Fibroblast of skin of right quadriceps (primary cell): Measurements from ENCODE around the gene CLEC16A.
"Not testable (repeated sequence)": the region's sequence is repeated elsewhere in the genome, so short reads cannot be mapped to it uniquely, and the experiment has no call there.

Experiments used
- DNase-seq: peaks from one replicate; pipeline ENCODE4 v3.0.0-alpha.2; 2013

CLEC16A gene

DNA sequence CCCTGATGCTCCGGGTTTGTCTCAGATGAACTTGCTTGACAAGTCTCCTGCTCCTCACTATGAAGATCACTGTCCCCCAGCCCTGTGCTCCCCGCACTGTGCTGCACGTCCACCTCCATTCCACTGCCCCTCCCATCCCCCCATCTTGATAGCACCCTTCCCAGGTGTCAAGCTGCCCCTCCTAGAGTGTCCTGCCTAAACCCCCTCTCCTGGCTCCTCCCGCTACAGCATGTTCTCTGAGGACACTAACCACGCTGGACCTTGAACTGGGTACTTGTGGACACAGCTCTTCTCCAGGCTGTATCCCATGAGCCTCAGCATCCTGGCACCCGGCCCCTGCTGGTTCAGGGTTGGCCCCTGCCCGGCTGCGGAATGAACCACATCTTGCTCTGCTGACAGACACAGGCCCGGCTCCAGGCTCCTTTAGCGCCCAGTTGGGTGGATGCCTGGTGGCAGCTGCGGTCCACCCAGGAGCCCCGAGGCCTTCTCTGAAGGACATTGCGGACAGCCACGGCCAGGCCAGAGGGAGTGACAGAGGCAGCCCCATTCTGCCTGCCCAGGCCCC lies 20.6 kb upstream of the CLEC16A start:
- DNase-seq, result no peak

DNA sequence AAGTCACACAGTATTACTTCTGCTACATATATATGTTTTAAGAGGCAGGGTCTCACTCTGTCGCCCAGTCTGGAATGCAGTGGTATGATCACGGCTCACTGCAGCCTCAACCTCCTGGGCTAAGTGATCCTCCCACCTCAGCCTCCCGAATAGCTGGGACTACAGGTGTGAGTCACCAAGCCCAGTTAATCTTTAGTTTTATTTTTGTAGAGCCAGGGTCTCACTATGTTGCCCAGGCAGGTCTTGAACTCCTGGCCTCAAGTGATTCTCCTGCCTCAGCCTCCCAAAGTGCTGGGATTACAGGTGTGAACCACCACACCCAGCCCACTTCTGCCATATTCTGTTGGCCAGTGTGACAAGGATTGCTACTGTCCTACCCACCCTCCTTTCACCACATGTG lies 19.1 kb upstream of the CLEC16A start:
- not testable (repeated sequence) for DNase-seq

DNA sequence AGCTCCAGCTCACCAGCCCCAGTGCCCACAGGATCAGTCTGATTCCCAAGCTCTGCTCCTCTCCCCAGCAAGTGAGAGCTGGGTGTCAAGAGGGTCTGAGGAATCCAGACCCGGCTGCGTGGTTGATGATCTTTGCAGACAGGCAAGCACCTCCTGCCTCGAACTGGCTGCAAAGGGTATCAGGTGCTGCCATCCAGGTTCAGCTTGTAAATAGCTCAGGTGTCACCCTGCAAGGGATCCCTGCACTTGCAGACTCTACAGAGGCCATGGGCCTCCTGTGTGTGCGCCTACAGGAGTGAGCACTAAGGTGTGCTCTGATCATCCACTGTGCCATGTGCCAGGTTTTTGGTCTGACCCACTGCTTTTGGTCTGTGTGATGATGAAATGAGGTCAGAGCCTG lies 18.3 kb upstream of the CLEC16A start:
- no peak for DNase-seq

DNA sequence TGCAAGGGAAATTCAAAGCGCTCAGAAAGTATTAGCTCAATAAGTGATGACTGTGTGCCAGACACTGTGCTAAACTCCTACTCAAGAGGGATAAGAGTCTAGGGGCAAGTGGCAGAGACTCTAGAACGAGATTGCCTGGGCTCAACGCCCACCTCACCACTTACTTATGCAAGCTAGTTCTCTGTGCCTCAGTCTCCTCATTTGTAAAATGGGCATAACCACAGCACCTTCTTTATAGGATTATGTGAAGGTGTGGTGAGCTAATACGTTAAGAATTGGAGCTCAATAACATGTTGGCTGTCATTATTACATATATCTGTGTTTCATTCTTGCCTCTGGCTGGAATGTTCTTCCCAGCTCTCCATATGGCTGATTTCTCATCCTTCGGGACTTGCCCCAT lies 17.5 kb upstream of the CLEC16A start:
- DNase-seq, result no peak

DNA sequence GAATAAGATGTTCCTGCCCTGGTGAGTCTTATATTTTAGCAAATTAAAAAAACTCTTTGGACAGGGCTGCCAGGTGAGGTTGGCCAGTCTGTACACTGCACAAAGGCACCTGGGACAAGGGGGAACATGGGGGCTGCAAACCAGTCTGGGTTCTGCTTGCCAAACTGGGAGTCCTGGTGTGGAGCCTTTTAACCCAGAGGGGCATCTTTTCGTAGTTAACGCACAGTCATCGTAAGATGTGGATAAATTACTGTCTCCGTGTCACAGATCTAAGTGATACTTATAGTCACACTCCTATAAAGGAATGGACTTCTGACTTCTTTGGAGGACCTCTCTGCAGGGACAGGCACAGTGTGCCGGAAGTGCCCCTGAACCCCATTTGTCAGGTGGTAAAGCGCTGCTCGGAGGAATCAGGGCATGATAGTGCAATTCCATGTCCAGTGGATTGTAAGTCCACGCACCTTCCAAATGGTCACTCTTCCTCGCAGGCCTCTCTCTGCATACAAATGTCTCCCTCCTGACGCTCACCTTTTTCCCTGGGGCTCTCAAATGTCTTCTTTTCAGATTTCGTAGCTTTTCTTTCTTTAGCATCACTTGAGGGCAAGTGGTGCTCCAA lies 16.8 kb upstream of the CLEC16A start:
- DNase-seq, result no peak

DNA sequence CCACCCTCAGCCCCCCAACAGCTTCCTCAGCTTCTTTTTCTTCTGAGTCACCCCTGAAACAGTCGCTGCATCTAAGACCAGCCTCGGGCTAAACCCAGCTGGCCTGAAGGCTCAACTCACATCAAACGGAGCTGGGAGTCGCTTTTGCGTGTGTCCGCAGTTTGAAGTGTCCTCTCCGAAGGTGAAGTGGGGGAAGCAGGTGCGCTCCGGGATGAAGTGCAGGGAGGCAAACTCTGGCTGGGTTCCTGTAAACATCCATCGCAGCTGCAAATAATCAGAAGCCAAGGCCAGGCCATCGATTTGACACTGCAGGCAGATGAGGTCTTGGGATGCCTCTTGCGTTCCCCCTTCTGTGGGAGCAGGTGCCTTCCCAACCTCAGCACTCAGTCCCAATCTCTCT lies 15.3 kb upstream of the CLEC16A start:
- DNase-seq, result not testable (repeated sequence)

DNA sequence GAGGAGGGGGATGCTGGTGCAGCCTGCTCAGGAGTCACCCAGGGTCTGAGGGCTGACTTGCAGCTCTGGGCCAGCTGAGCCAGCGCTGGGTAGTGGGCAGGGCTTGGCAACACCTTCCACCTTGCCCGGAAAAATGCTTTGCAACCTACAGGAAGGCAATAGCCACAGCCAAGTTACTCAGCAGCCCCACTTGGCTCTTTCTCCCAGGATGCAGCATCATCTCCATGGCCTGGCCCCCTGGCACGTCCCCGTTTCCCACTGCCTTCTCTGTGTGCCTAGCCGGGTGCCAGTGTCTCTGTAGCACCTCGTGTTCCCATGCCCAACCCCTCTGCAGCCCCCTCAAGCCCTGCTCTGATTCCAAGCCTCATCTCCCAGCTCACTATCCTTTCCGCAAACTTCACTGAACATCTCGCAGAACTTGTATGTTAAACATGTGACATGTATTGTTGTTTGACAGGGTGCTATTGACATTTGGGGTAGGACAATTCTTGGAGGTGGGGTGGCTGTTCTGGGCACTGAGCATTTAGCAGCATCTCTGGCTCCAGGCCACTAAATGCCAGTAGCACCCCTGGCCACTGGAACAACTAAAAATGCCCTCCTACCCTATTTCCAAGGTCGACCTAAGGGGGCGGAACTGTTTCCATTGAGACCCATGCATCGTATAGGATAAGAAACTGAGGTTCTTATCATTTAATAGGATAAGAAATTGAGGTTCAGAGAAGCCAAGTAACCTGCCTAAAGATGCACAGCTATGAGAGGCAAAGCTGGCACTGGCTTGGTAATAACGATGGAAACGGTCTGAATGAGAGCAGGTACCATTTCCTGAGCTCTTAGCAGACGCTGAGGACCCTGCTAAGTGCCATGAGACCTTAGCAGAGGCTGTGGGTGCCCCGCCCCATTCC lies 14.3 kb upstream of the CLEC16A start:
- DNase-seq, result no peak

DNA sequence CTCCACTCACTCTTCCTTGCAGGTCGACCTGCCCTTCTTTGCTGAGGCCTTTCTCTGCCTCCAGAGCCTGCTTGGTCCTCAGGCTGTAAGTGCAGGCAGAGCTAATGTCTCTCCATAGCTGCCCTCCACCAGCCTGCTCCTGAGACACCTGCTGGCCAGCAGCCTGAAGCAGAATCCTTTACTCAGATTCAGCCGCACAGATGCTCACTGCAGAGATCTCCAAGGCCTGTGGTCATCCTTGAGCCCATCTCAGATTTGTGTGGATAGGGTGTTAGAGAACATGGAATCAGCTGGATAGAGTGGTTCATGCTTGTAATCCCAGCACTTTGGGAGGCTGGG lies 13.6 kb upstream of the CLEC16A start:
- DNase-seq, result no peak

DNA sequence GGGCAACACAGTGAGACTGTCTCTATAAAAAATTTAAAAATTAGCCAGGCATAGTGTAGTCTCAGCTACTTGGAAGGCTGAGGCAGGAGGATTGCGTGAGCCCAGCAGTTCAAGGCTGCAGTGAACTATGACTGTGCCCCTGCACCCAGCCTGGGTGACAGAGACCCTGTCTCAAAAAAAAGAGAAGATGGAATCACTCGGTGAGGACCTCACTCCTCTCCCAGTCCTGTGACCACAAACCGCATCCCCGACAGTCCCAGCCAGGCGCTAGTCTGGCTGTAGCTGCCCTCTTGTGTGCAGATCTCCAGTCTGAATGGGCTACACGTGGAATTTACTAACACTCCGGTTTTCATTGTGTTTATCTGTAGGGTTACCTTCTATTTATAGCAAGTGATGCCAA lies 13.2 kb upstream of the CLEC16A start:
- no peak for DNase-seq

DNA sequence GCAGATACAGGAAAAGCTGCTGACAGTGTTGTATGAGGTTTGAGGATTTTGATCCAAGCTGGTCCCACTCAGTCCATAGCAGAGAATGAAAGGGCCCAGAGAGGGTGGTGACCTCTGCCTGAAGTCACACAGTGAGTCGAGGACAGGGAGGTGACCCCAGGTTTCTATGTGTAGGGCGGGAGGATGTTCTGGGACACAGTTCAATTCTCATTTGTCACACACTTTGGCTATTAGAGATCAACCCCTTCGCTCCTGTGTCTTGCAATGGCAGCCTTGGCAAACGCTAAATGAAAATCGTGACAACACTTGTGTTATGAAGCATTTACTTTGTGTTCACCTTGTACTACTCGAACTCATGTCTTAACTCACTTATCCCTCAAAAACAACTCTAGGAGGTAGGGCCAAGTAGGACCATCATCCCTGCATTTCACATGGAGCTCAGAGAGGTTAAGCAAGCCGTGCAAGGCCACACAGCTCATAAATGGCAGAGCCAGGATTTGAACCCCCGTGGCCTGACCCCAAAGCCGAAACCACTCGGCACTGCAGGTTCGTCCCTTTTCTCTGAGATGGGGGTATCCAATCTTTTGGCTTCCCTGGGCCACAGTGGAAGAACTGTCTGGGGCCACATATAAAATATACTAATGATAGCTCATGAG lies 12.3 kb upstream of the CLEC16A start:
- DNase-seq, result no peak

DNA sequence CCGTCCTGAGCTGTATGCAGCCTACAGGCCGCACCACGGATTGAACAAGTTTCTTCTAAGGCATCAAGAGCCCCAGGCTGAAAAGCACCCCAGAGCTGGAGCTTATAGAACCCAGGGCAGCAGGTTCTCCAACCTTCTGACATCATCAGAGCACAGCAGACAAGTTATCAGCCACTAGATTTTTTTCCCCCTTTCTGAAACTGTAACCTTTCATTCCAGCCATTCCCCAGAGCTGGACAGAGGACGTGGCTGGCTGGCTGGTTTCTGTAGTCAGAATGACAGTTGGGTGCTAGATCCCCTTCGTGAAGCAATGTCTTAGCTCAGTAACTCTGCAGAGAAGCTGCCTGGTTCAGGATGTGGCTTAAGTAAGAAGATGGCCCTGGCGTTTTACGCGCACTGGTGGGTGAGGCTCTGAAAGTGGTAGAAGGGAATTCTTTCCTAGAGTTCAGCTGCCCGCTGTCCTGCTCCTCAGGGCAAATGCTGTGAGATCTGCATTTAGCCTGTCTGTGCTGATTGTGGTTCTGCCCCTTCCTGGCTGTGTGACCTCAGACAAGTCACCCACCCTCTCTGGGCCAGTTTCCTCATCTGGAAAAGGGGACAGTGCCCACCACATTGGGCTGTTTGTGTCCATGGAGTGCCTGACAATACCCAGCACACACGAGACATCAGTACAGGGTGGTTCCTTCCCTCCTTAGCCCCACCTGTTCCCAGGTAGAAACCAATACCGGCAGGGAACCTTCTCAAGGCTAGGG lies 11.2 kb upstream of the CLEC16A start:
- DNase-seq, result no peak

DNA sequence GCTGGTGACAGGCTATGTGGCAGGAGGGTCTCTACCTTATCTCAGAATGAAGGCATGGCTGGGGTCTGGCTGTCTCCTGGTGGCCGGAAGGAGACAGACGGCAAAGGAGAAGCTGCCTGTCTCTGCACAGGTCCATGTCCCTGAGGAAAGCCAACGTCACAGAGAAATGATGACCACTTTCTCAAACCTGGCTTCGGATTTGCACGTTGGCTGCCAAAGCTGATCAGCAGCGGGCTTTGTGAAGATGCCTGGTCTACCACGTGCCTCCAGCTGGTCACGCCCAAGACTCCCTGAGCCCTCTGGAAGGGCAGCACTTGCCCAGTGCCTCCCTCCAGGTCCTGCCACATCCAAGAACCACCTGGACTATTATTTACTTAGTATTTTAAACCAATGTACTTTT lies 10.5 kb upstream of the CLEC16A start:
- no peak for DNase-seq

DNA sequence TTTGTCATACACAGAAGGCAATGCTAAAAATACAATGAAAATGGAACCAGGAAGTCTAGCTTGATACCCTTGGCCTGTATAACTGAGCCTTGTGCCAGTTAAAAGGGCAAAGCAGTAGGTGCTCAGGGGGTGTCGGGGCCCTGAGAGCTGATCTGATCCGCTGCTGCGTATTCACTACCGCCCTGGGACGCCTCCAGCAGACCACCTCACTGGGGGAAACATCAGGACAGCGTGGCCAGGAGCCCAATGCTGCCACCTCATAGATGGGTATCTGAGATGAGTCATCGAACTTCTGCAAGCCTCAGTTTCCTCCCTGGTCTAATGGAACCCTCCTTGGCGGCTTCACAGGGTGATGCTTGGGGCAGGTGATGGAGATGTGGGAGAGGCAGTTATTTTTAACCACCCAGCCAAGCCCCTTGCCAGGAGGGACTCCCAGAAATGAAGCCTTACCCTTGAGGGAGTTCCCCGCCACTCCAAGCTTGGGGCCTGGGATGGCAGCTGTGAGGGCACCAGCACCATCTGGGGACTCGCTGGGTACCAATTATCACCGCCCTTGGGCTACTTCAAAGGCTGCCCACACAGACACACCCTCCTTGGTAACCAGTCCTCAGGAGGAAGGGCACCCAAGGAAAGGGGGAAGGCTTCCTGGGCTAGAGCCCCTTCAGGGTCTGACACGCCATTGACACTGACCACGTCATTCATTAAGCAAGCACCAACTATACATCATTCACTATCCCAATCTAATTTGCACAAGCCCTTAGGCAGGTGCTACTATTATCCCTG lies 9.8 kb upstream of the CLEC16A start:
- no peak for DNase-seq

DNA sequence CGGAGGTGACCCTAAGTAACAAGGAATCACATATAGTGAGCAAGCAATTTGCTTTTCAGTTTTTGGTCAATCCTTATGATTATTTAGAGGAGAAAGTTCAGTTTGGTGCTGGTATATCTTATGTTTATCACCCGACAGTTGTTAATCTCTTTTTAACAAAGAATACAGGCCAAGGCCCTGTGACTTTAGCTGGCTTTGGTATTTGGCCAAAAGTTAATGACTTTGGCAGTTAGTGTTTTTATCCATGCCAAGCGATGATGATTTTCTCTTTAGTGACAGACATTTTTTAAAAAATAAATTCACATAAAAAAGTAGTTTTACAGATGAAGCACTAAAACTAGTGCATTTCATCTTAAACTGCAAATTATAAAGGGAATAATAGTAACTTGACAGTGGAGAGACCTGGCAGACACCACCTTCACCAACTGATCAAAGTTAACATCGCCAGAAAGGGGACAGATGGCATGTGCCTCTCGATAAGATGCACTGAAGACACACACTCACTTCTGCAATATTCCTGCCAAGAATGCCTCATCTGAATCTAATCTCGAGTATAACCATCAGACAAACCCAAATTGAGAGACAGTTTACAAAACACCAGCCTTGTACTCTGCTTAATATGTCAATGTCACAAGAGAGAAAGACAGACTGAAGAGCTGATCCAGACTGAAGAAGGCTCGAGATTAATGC lies 9.0 kb upstream of the CLEC16A start:
- no peak for DNase-seq

DNA sequence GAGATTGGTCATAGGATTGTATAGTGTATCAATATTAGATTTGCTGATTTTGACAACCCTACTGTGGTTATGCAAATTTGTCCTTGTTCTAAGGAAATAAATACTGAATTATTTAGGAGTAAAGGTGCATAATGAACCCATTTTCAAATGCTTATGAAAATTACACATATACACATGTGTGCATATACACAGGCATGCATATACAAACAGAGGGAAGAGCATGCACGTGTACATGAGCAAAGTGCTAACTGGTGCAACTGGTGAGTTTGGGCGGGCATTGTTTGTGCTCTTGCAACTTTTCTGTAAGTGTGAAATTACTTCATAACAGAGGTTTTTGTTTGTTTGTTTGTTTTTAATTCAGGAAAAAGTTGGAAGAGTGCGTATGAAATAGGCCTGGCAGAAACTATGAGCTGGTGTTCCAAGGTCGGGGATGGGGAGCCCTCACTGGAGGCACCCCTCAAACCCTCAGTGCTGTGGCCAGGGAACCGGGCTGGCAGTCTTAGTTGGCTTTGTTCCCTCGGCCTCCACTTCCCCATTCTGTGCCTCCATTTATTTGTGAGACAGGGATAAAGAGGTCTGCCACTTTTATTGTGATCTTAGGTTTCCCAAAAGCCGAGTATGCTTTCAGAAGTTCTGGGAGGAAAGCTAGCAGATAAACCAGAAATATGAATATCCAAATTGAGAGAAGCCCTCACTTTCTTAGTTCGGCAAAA lies 7.9 kb upstream of the CLEC16A start:
- no peak for DNase-seq

DNA sequence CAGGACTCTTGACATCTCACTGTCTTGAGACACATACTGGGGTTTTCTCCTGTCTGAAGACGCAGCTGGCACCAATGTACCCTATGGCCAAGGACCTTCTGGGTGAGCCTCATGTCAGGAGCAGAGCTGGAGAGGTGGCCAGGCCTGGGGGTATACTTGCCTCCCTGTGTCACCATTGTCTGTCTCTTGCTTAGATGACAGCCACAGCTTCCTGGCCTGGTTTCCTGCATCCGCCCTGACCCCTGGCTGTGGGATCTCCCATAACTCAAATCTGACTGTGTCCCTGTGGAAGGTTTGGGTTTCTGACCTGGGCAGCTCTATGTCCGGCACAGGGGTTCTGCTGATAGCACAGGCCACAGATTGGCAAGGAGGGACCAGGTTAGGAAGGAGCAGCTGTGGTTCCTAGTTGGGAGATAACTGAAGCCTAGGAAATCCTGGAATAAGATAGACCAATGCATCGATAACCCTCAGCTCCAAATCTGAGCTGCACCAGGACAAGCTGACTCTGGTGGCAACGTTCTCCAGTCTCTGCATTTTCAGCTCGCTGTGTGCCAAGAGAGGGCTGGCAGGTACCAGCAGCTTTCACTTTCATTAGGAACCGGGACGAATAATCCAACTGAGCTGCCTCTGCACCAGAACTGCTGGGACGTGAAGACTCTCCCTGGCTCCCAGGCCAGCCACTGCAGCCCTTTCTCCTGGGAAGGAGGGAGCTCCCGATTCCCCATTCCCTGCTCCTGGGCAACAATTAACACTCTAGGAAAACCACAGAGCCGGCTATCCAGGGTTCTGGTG lies 7.1 kb upstream of the CLEC16A start:
- DNase-seq, result no peak

DNA sequence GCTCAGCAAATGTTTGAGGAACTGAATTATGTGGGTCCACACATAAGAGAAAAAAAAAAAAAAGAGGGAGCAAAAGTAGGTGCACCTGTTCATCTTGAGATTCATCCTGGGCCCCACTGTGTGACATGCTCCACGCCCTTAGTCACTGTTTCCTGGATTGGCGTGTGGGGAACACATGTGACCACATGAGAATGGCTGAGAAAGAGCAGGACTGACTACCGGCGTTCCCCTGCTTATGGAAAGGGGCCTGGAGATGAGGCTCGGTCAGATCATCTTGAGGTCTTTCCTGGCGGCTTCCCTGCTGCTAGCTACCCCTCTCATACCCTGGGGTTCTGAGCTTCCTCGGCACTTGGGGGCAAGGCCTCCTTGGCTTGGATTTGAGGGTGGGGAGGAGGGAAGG lies 6.0 kb upstream of the CLEC16A start:
- no peak for DNase-seq

DNA sequence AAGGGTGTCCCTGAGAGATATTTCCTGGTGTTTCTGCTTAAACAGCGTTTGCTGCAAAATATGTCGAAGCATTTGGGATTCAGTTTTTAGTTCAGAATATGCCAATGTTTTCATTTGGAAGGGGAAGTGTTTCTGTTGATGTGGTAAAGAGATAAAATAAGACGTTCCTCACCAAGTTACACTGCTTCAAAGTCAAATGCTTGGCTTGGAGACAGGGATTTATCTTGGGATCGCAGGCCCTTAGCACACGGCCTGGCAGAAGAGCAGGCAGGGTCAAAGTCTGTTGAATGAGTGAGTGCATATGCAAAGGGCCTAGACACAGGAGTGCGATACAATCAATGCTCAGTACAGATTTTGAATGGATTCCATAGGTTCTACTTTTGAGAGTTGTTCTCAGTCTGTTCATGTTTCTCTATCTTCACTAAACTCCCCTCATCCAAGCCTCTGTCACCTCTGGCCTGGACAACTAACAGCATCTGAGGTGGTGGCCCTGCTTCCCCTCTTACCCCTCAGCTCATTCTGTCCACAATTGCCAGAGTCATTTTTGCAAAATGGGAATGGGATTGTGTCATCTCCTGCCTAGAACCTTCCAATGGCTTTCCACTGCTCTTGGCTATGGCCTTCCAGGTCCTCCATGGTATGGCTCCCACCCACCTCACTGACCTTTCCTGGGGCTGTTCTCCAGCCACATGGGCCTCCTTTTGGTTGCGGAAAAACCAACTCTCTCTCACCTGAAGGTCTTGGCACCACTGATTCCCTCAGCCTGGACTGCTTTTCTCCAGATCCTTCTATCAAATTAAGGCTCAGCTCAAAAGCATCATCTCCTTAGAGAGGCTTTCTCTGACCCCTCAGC lies 5.3 kb upstream of the CLEC16A start:
- DNase-seq, result no peak

DNA sequence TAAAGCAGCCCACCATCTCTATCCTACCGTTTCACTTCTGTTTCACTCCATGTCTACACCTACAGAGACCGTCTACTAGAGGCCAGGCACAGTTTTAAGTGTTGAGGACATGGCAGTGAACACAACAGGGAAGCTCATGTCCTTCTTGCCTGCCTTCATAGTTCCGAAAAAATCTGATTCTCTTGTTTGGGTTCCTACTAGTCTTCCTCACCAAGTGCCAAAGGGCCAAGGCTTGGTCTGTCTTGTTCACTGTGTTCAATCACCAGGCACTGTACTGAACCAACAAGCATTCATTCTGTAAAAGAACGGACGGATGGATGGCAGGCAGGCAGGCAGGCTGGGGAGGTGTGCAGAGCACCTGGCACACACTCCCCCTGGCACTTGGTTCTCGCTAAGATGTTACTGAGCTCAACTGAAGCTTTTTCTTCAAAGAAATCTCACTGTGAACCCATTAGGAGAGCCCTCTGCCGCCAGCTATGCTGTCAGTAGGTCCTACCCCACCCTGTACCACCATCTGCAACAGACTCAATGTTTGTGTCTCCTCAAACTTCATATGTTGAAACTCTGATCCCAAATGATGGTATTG lies 4.6 kb upstream of the CLEC16A start:
- DNase-seq, result no peak
